IMR-90 (cell line): ENCODE results near the gene LYPD6B. TPM values are rescaled to one million over a fixed set of nuclear protein-coding genes. Genes with fewer than 3 reads are reported as not detected.

Experiments used
- ATAC-seq: fragments of 200-7000 bp; cut with Tn5 transposase; 2 replicates; pipeline ENCODE4 v1.9.1; 2020; ENCODE audit warnings: low read depth, mild to moderate bottlenecking, moderate library complexity
- Bru-seq: library from RNA; stranded (reverse); fragments of 400-500 nt; gene quantifications from one replicate; lab custom pipeline; 2021; lab: Mats Ljungman, UMichigan
- BruChase-seq, 2 experiments: library from RNA; stranded (reverse); fragments of 400-500 nt; gene quantifications; one replicate each; lab custom pipeline; 2021; lab: Mats Ljungman, UMichigan
- BruUV-seq: library from RNA; stranded (reverse); fragments of 400-500 nt; replicated peaks from 2 replicates; lab custom pipeline; 2021; lab: Mats Ljungman, UMichigan
- CTCF ChIA-PET: fragments of 300-600 bp; formaldehyde crosslinking; extraction: SDS; loops from one replicate; lab custom pipeline; 2021; ENCODE audit warnings: antibody characterized with exemption; lab: Yijun Ruan, JAX
- POLR2A ChIA-PET: fragments of 300-600 bp; sonication (Branson Sonifier 250); formaldehyde crosslinking; loops from one replicate; lab custom pipeline; 2022; ENCODE audit warnings: antibody characterized with exemption; ENCODE audit not compliant: unreplicated experiment; lab: Charles Lee
- DNase-seq: peaks from one replicate; pipeline ENCODE4 v3.0.0; 2013
- H2AFZ ChIP-seq: replicated peaks from 2 replicates; pipeline ENCODE3; 2013; ENCODE audit warnings: low read length, mild to moderate bottlenecking; ENCODE audit not compliant: poor library complexity
- H2AK5ac ChIP-seq: 2 replicates; pipeline ENCODE4 v1.6.1; 2013; ENCODE audit warnings: low read depth, low read length, inconsistent platforms
- H2AK9ac ChIP-seq: replicated peaks from 2 replicates; pipeline ENCODE3; 2013; ENCODE audit warnings: mild to moderate bottlenecking, low read depth, low read length, moderate library complexity; ENCODE audit not compliant: poor library complexity
- H2BK120ac ChIP-seq: 2 replicates; pipeline ENCODE4 v1.6.1; 2013; ENCODE audit warnings: low read depth, low read length, inconsistent platforms
- H2BK15ac ChIP-seq: 3 replicates; pipeline ENCODE4 v1.6.1; 2013; ENCODE audit warnings: low read depth, low read length, inconsistent platforms
- H2BK20ac ChIP-seq: 2 replicates; pipeline ENCODE4 v1.6.1; 2013; ENCODE audit warnings: low read depth, mild to moderate bottlenecking, inconsistent platforms, low read length, moderate library complexity
- H2BK5ac ChIP-seq: 2 replicates; pipeline ENCODE4 v1.6.1; 2013; ENCODE audit warnings: mild to moderate bottlenecking, low read depth, low read length, inconsistent platforms; ENCODE audit not compliant: poor library complexity, severe bottlenecking
- H3K14ac ChIP-seq: replicated peaks from 2 replicates; pipeline ENCODE4 v1.6.1; 2013; ENCODE audit warnings: low read depth, low read length, inconsistent platforms
- H3K18ac ChIP-seq: 2 replicates; pipeline ENCODE4 v1.6.1; 2013; ENCODE audit warnings: low read depth, low read length, control low read depth
- H3K23ac ChIP-seq: 2 replicates; pipeline ENCODE4 v1.6.1; 2013; ENCODE audit warnings: low read depth, low read length, inconsistent platforms
- H3K27ac ChIP-seq: 2 replicates; pipeline ENCODE4 v1.5.1; 2013; ENCODE audit warnings: mild to moderate bottlenecking, control low read depth, low read length; ENCODE audit not compliant: insufficient read depth
- H3K27me3 ChIP-seq: 2 replicates; pipeline ENCODE4 v1.6.1; 2013; ENCODE audit warnings: low read length; ENCODE audit not compliant: control insufficient read depth, insufficient read depth
- H3K36me3 ChIP-seq: 2 replicates; pipeline ENCODE4 v1.6.1; 2013; ENCODE audit warnings: low read length, mixed read lengths; ENCODE audit not compliant: control insufficient read depth, insufficient read depth
- H3K4ac ChIP-seq: 2 replicates; pipeline ENCODE4 v1.6.1; 2013; ENCODE audit warnings: low read depth, low read length, inconsistent platforms
- H3K4me1 ChIP-seq: 2 replicates; pipeline ENCODE4 v1.6.1; 2013; ENCODE audit warnings: low read length, mixed read lengths; ENCODE audit not compliant: control insufficient read depth, insufficient read depth
- H3K4me2 ChIP-seq: 2 replicates; pipeline ENCODE4 v1.6.1; 2013; ENCODE audit warnings: low read depth, mild to moderate bottlenecking, control low read depth, low read length, moderate library complexity
- H3K4me3 ChIP-seq: 2 replicates; pipeline ENCODE4 v1.5.1; 2013; ENCODE audit warnings: low read depth, mild to moderate bottlenecking, control low read depth, low read length, moderate library complexity; ENCODE audit not compliant: insufficient read depth
- H3K56ac ChIP-seq: 2 replicates; pipeline ENCODE4 v1.6.1; 2013; ENCODE audit warnings: low read length, inconsistent platforms; ENCODE audit not compliant: insufficient read depth; ENCODE audit errors: extremely low read depth
- H3K79me1 ChIP-seq, 2 experiments: 2 replicates each; pipeline ENCODE4 v1.6.1; 2013; ENCODE audit warnings: low read length in 2 of 2, inconsistent platforms in 1 of 2, low read depth in 1 of 2
- H3K9ac ChIP-seq: 2 replicates; pipeline ENCODE4 v1.6.1; 2013; ENCODE audit warnings: low read depth, low read length, control low read depth
- H3K9me1 ChIP-seq: 2 replicates; pipeline ENCODE4 v1.6.1; 2013; ENCODE audit warnings: low read length, inconsistent platforms; ENCODE audit not compliant: insufficient read depth
- H3K9me3 ChIP-seq: 2 replicates; pipeline ENCODE4 v1.6.1; 2013; ENCODE audit warnings: low read length; ENCODE audit not compliant: control insufficient read depth, insufficient read depth
- H4K20me1 ChIP-seq: 2 replicates; pipeline ENCODE4 v1.6.1; 2013; ENCODE audit warnings: low read length, inconsistent platforms; ENCODE audit not compliant: insufficient read depth
- H4K5ac ChIP-seq: 2 replicates; pipeline ENCODE4 v1.6.1; 2013; ENCODE audit warnings: mild to moderate bottlenecking, low read depth, low read length, control low read depth
- H4K8ac ChIP-seq, 2 experiments: 2 replicates each; pipeline ENCODE4 v1.6.1; 2013; ENCODE audit warnings: low read depth in 2 of 2, low read length in 2 of 2, control low read depth in 1 of 2, inconsistent platforms in 1 of 2
- H4K91ac ChIP-seq: 2 replicates; pipeline ENCODE4 v1.6.1; 2013; ENCODE audit warnings: low read depth, low read length, inconsistent platforms; ENCODE audit not compliant: insufficient read depth
- CEBPB ChIP-seq: IDR thresholded peaks from 2 replicates; pipeline ENCODE4 v1.6.1; 2012; ENCODE audit warnings: low read depth, low read length, improper control_type of control experiment
- FOS ChIP-seq: fragments of 150-350 bp; IDR thresholded peaks from 2 replicates; pipeline ENCODE4 v1.6.1; 2016; ENCODE audit warnings: low read depth, low read length
- POLR2A ChIP-seq: IDR thresholded peaks from 2 replicates; pipeline ENCODE4 v1.6.1; 2012; ENCODE audit warnings: mild to moderate bottlenecking, low read depth, low read length
- RAD21 ChIP-seq: IDR thresholded peaks from 2 replicates; pipeline ENCODE4 v1.6.1; 2012; ENCODE audit warnings: low read length, improper control_type of control experiment
- USF2 ChIP-seq: fragments of 150-350 bp; IDR thresholded peaks from 2 replicates; pipeline ENCODE4 v1.6.1; 2017; ENCODE audit warnings: mild to moderate bottlenecking, antibody characterized with exemption, low read length, low read depth
- WGBS, 2 experiments: methylation state at CpG; one replicate each; pipeline versions ENCODE4 v1.1.5 to v1.1.7; 2013; ENCODE audit warnings: missing lambda C conversion rate in 2 of 2; ENCODE audit not compliant: insufficient read length in 1 of 2; ENCODE audit errors: extremely low coverage in 2 of 2; 5-methylcytosine and 5-hydroxymethylcytosine counted together
- dilution Hi-C: fragments of 300-500 bp; cut with HindIII; formaldehyde crosslinking; loops from one replicate; pipeline ENCODE4 v1.14.3; 2018; ENCODE audit warnings: low sequenced_read_pairs; ENCODE audit not compliant: unreplicated experiment
- in situ Hi-C: fragments of 300-500 bp; cut with MboI; formaldehyde crosslinking; loops from 3 replicates; pipeline ENCODE4 v1.14.3; 2019; ENCODE audit warnings: low sequenced_read_pairs, inconsistent platforms, mixed read lengths
- intact Hi-C: fragments of 100-400 bp; cut with micrococcal nuclease; formaldehyde crosslinking; loops from 2 replicates; pipeline ENCODE4 v1.10.0; 2022
- long read RNA-seq: library from polyadenylated mRNA; unstranded; transcript quantifications from one replicate; pipeline ENCODE4 v2.0.0, GENCODE V29; 2021; ENCODE audit not compliant: unreplicated experiment
- polyA plus RNA-seq, 3 experiments: library from polyadenylated mRNA; depleted of rRNA; stranded (reverse); fragments of >200 nt; gene quantifications; 2 replicates each; pipeline ENCODE4 v1.2.3, GENCODE V29; 2012; ENCODE audit warnings: low replicate concordance in 1 of 3
- total RNA-seq: library from RNA; depleted of rRNA; stranded (reverse); fragments of >200 nt; gene quantifications from 2 replicates; pipeline ENCODE4 v1.2.3, GENCODE V29; 2012; rRNA removed
- TF ChIP-seq, protein P1 (sequence below): fragments of 150-350 bp; IDR thresholded peaks from 2 replicates; pipeline ENCODE4 v1.6.1; 2016; ENCODE audit warnings: low read depth, mild to moderate bottlenecking, low read length, moderate library complexity, borderline replicate concordance

Gene LYPD6B
- total RNA-seq (under 0.01 TPM in 1 of 2 replicates, not detected in the other), polyA plus RNA-seq (2012; rRNA removed) (0.05 and 0.16 TPM in 2 replicates), Bru-seq, nascent RNA (percentile 12 among the genes with signal in this experiment), BruChase-seq, experiment 1, labeled RNA remaining after a 6-hour chase (percentile 14 among the genes with signal in this experiment), BruChase-seq, experiment 2, labeled RNA remaining after a 2-hour chase (percentile 8 among the genes with signal in this experiment)
- polyA plus RNA-seq (2012; cell fraction: cytosol; rRNA removed) = 0.19 TPM in 1 of 2 replicates, not detected in the other
- polyA plus RNA-seq (2012; cell fraction: nucleus; rRNA removed; ENCODE audit: low replicate concordance) = 0.08 and 0.21 TPM in 2 replicates
- long read RNA-seq = 0 reads

GRCh38 chr2:149038442-149039212, at the start of gene LYPD6B:
Gene LYPD6B (plus strand): TSS chr2:149038699. CDS start chr2:149130949, 92,250 bp downstream.
- CTCF ChIA-PET = interaction anchor here (0.6 to 1.4 kb wide), 3 partner anchors 9 to 594 kb away, joined by 3 read pairs; no protein-coding TSS in a partner anchor
- Histone ChIP-seq H2BK5ac (no peak within 1 kb of the TSS), H3K9me1 (no peaks in the 10 kb centered on the region), H2AK9ac (peak within 1 kb of the TSS; percentile 35), H3K4me2 (no peak within 1 kb of the TSS; the same call in 1 of the 2 replicates), H3K27ac (no peak within 1 kb of the TSS), H3K27me3 (peaks cover 37% of the 10 kb centered on the region), H3K9me3 (no peaks in the 10 kb centered on the region), H4K8ac (no peak within 1 kb of the TSS), H3K4me1 (no peaks in the 10 kb centered on the region), H2BK120ac (no peak within 1 kb of the TSS), H3K4ac (no peak within 1 kb of the TSS), H4K91ac (no peak within 1 kb of the TSS), H2AFZ (peak within 1 kb of the TSS; percentile 81), H3K4me3 (no peak within 1 kb of the TSS; the same call in 1 of the 2 replicates), H3K56ac (no peak within 1 kb of the TSS), H3K79me1 (no peaks in the 10 kb centered on the region), H4K20me1 (no peaks in the 10 kb centered on the region), H2BK15ac (no peak within 1 kb of the TSS), H3K14ac (no peak within 1 kb of the TSS), H2AK5ac (no peak within 1 kb of the TSS; the same call in 1 of the 2 replicates), H3K36me3 (no peaks in the 10 kb centered on the region), H4K5ac (no peak within 1 kb of the TSS), H3K9ac (no peak within 1 kb of the TSS), H3K23ac (no peak within 1 kb of the TSS), H3K18ac (no peak within 1 kb of the TSS), H2BK20ac (no peak within 1 kb of the TSS)
- intact Hi-C loops (no loop called here), dilution Hi-C loops (no loop called here), in situ Hi-C loops (no loop called here)
- WGBS, 2 experiments = 1% methylated on average over 34 of the region's 85 CpGs; no CpG with 5 or more reads in 1 of the 2 experiments
- TF ChIP-seq USF2 (no peak), POLR2A (no peak), FOS (no peak), CEBPB (no peak), RAD21 (no peak)
- TF ChIP-seq, protein P1, sequence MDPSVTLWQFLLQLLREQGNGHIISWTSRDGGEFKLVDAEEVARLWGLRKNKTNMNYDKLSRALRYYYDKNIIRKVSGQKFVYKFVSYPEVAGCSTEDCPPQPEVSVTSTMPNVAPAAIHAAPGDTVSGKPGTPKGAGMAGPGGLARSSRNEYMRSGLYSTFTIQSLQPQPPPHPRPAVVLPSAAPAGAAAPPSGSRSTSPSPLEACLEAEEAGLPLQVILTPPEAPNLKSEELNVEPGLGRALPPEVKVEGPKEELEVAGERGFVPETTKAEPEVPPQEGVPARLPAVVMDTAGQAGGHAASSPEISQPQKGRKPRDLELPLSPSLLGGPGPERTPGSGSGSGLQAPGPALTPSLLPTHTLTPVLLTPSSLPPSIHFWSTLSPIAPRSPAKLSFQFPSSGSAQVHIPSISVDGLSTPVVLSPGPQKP = no peak
- BruUV-seq = no TSS peak
- DNase-seq (no peak), ATAC-seq (peak; percentile 53)
- POLR2A ChIA-PET = no interaction called here
